22Rv1 (cell line): ENCODE data around the gene THSD4.

Experiments used
- ZFX ChIP-seq: fragments of 450-650 bp; IDR thresholded peaks from 2 replicates; pipeline ENCODE4 v1.6.1; 2017; ENCODE audit warnings: antibody characterized with exemption, borderline replicate concordance
- TF ChIP-seq, protein P1 (sequence below): fragments of 450-650 bp; IDR thresholded peaks from 2 replicates; pipeline ENCODE4 v1.5.1; 2017; ENCODE audit warnings: mild to moderate bottlenecking

DNA sequence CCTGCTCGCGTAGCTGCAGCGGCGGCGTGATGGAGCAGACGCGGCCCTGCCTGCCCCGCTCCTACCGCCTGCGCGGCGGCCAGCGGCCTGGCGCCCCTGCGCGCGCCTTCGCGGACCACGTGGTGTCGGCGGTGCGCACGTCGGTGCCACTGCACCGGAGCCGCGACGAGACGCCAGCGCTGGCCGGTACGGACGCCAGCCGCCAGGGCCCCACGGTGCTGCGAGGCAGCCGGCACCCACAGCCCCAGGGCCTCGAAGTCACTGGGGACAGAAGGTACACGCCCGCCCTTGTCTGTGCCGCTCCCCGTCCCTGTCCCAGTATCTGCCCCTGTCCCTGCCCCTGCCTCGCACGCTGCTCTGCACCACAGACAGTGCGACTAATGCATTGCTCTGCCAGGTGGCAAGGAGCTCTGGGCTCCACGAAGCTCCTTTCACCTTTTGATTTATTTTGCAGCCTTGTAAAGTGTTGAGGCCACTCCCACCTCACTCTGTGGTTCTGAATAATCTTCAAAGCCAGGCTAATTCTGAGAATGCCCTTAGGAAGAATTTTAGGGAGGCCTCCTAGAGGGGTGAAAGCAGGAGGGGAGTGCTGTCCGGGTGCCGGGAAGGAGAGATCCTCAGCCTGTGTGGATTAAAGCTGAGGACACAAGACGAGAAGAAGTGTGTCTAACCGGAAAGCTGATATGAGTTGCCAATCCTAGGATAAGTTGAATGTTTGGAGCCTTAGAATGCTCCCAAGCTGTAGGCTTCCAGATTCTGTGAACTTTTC is 100.0 kb downstream of the THSD4 start:
- TF ChIP-seq, protein P1, sequence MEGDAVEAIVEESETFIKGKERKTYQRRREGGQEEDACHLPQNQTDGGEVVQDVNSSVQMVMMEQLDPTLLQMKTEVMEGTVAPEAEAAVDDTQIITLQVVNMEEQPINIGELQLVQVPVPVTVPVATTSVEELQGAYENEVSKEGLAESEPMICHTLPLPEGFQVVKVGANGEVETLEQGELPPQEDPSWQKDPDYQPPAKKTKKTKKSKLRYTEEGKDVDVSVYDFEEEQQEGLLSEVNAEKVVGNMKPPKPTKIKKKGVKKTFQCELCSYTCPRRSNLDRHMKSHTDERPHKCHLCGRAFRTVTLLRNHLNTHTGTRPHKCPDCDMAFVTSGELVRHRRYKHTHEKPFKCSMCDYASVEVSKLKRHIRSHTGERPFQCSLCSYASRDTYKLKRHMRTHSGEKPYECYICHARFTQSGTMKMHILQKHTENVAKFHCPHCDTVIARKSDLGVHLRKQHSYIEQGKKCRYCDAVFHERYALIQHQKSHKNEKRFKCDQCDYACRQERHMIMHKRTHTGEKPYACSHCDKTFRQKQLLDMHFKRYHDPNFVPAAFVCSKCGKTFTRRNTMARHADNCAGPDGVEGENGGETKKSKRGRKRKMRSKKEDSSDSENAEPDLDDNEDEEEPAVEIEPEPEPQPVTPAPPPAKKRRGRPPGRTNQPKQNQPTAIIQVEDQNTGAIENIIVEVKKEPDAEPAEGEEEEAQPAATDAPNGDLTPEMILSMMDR: no peak
- TF ChIP-seq ZFX: no peak
